Transverse colon (tissue), 4 donors: ENCODE measurements around the gene XKR3. TPM values are rescaled to one million over a fixed set of nuclear protein-coding genes. Genes with fewer than 3 reads are reported as not detected.
"Not testable (repeated sequence)": the region's sequence is repeated elsewhere in the genome, so short reads cannot be mapped to it uniquely, and the experiment has no call there.

Source experiments
- DNase-seq: peaks from one replicate; pipeline ENCODE4 v3.0.0-alpha.2; 2019
- H3K27ac ChIP-seq, 4 donors: fragments of 200-600 bp; sonication (generic); 2 replicates each; pipeline ENCODE4 v1.5.1; 2016 to 2018; ENCODE audit warnings: inconsistent platforms in 4 of 4
- H3K27me3 ChIP-seq: fragments of 200-600 bp; sonication (generic); 2 replicates; pipeline ENCODE4 v1.5.1; 2017; ENCODE audit warnings: inconsistent platforms
- H3K36me3 ChIP-seq, 4 donors: fragments of 200-600 bp; sonication (generic); 2 replicates each; pipeline ENCODE4 v1.5.1; 2017 to 2019; ENCODE audit warnings: inconsistent platforms in 4 of 4
- H3K4me1 ChIP-seq, 4 donors: fragments of 200-600 bp; sonication (generic); 2 replicates each; pipeline ENCODE4 v1.5.1; 2017 to 2020; ENCODE audit warnings: inconsistent platforms in 4 of 4
- H3K4me3 ChIP-seq, 4 donors: fragments of 200-600 bp; sonication (generic); 1 replicate in 1 of 4; 2 replicates in 3 of 4; pipeline versions ENCODE4 v1.5.1 to v1.6.1; 2017 to 2019; ENCODE audit warnings: inconsistent platforms in 4 of 4
- H3K9me3 ChIP-seq, 2 donors: fragments of 200-600 bp; sonication (generic); 2 replicates each; pipeline ENCODE4 v1.5.1; 2017 to 2019; ENCODE audit warnings: inconsistent platforms in 2 of 2
- CTCF ChIP-seq, 5 experiments: fragments of 200-600 bp in 3 of 5; fragments of 450-650 bp in 2 of 5; sonication (generic) in 3 of 5; IDR thresholded peaks; 1 replicate in 2 of 5; 2 replicates in 3 of 5; pipeline ENCODE4 v1.5.1; 2016 to 2017; ENCODE audit warnings: antibody characterized with exemption in 5 of 5, inconsistent platforms in 3 of 5, mild to moderate bottlenecking in 2 of 5, moderate library complexity in 1 of 5
- EP300 ChIP-seq: sonication (generic); formaldehyde crosslinking; IDR thresholded peaks from one replicate; pipeline ENCODE4 v1.6.1; 2017; ENCODE audit warnings: antibody characterized with exemption, low read depth
- POLR2A ChIP-seq: fragments of 450-650 bp; IDR thresholded peaks from one replicate; pipeline ENCODE4 v1.6.1; 2016; ENCODE audit warnings: antibody characterized with exemption, mild to moderate bottlenecking, moderate library complexity
- POLR2AphosphoS5 ChIP-seq, 3 donors: sonication (generic); formaldehyde crosslinking; IDR thresholded peaks; one replicate each; pipeline ENCODE4 v1.6.1; 2016; ENCODE audit warnings: antibody characterized with exemption in 3 of 3
- WGBS, 2 donors: methylation state at CpG; one replicate each; pipeline ENCODE4 v1.1.5; 2018; ENCODE audit warnings: low coverage in 1 of 2; 5-methylcytosine and 5-hydroxymethylcytosine counted together
- in situ Hi-C, 4 donors: fragments of 200-750 bp; cut with MboI; loops; one replicate each; pipeline versions ENCODE4 v1.15.0 to v1.15.1; 2017; ENCODE audit warnings: low sequenced_read_pairs in 3 of 4, low pct_ligation_motif_present in 1 of 4, low pct_unique_long_range_greater_than_20kb in 1 of 4
- intact Hi-C: fragments of 100-400 bp; cut with DNase I; formaldehyde crosslinking; loops from one replicate; pipeline ENCODE4 v1.15.1; 2023; ENCODE audit warnings: low total_unique reads
- total RNA-seq, 4 donors: library from RNA; depleted of rRNA; stranded (reverse); fragments of >200 nt; gene quantifications; one replicate each; pipeline ENCODE4 v1.1.0, GENCODE V29; 2016

Gene XKR3
- total RNA-seq, 4 donors from 2014 or later = not detected

GRCh38 chr22:16777284-16777924 is 47.8 kb downstream of the XKR3 start:
- Histone ChIP-seq H3K36me3 (no peaks in the 10 kb centered on the region), H3K4me3 (no peak overlapping the region), H3K27me3 (no peaks in the 10 kb centered on the region), H3K27ac (no peak overlapping the region), H3K4me1 (no peaks in the 10 kb centered on the region), H3K9me3 (peaks cover 0 to 24% of the 10 kb centered on the region in 2 donors)
- intact Hi-C loops (no loop called here), in situ Hi-C loops (no loop called here)
- TF ChIP-seq EP300 (no peak), POLR2A (no peak), CTCF (IDR thresholded peaks at IDR 0.05) (no peak), POLR2AphosphoS5 (IDR thresholded peaks at IDR 0.05) (no peak)
- WGBS, 2 donors = 62 to 65% methylated on average over 2 of the region's 2 CpGs
- DNase-seq = no peak

- no peak overlapping the region for H3K4me3 ChIP-seq
- H3K27me3 ChIP-seq = no peaks in the 10 kb centered on the region
- no peaks in the 10 kb centered on the region for H3K36me3 ChIP-seq
- in situ Hi-C loops = no loop called here
- H3K9me3 ChIP-seq = peaks cover 0 to 24% of the 10 kb centered on the region in 2 donors
- no peak overlapping the region for H3K27ac ChIP-seq
- WGBS, 2 donors = 86 to 90% methylated on average over 3 of the region's 3 CpGs
- TF ChIP-seq EP300 = no peak
- TF ChIP-seq POLR2A = no peak
- TF ChIP-seq POLR2AphosphoS5 (IDR thresholded peaks at IDR 0.05) = no peak
- no peak for TF ChIP-seq CTCF (IDR thresholded peaks at IDR 0.05)
- H3K4me1 ChIP-seq = no peaks in the 10 kb centered on the region
- intact Hi-C loops = no loop called here
- no peak for DNase-seq
Observed at GRCh38 chr22:16776080-16776479, 49.1 kb downstream of the XKR3 start.

GRCh38 chr22:16774911-16775500 is 50.2 kb downstream of the XKR3 start:
- TF ChIP-seq POLR2AphosphoS5 (IDR thresholded peaks at IDR 0.05) (no peak), CTCF (IDR thresholded peaks at IDR 0.05) (no peak), EP300 (no peak), POLR2A (no peak)
- H3K9me3 ChIP-seq = peaks cover 0 to 24% of the 10 kb centered on the region in 2 donors
- in situ Hi-C loops (no loop called here), intact Hi-C loops (no loop called here)
- no peaks in the 10 kb centered on the region for H3K36me3 ChIP-seq
- 24 to 25% methylated on average over 2 of the region's 2 CpGs for WGBS, 2 donors
- no peak for DNase-seq
- no peak overlapping the region for H3K4me3 ChIP-seq
- no peaks in the 10 kb centered on the region for H3K27me3 ChIP-seq
- H3K4me1 ChIP-seq = no peaks in the 10 kb centered on the region
- no peak overlapping the region for H3K27ac ChIP-seq

GRCh38 chr22:16771569-16771968 is 53.6 kb downstream of the XKR3 start:
- in situ Hi-C loops, H3K27me3 ChIP-seq, H3K27ac ChIP-seq, intact Hi-C loops, DNase-seq, H3K4me1 ChIP-seq, H3K36me3 ChIP-seq, H3K4me3 ChIP-seq: not testable (repeated sequence)
- H3K9me3 ChIP-seq = peaks cover 0 to 16% of the 10 kb centered on the region in 2 donors
- 75 to 79% methylated on average over 2 to 4 of the region's 4 CpGs for WGBS, 2 donors

- 73 to 86% methylated on average over 1 to 2 of the region's 2 CpGs for WGBS, 2 donors
Observed at GRCh38 chr22:16767927-16768326, 57.3 kb downstream of the XKR3 start.

GRCh38 chr22:16762224-16762623 is 63.0 kb downstream of the XKR3 start:
- not testable (repeated sequence) for H3K9me3 ChIP-seq

More at GRCh38 chr22:16767927-16768326, 57.3 kb downstream of the XKR3 start:
- DNase-seq, H3K4me3 ChIP-seq, H3K27me3 ChIP-seq, H3K36me3 ChIP-seq, H3K9me3 ChIP-seq, intact Hi-C loops, H3K4me1 ChIP-seq, in situ Hi-C loops, H3K27ac ChIP-seq: not testable (repeated sequence)

GRCh38 chr22:16760416-16760815 is 64.8 kb downstream of the XKR3 start:
- H3K27ac ChIP-seq, DNase-seq, H3K4me1 ChIP-seq, intact Hi-C loops, H3K9me3 ChIP-seq, in situ Hi-C loops, H3K27me3 ChIP-seq, H3K36me3 ChIP-seq, H3K4me3 ChIP-seq: not testable (repeated sequence)
- 60 to 63% methylated on average over 4 of the region's 4 CpGs for WGBS, 2 donors

More at GRCh38 chr22:16762224-16762623, 63.0 kb downstream of the XKR3 start:
- intact Hi-C loops, H3K27ac ChIP-seq, DNase-seq, in situ Hi-C loops, H3K4me1 ChIP-seq, H3K36me3 ChIP-seq, H3K4me3 ChIP-seq, H3K27me3 ChIP-seq: not testable (repeated sequence)
- 84 to 85% methylated on average over 2 of the region's 2 CpGs for WGBS, 2 donors
